Endothelial cell (in vitro differentiated cells): ENCODE measurements around the gene DHRS7B. TPM values are rescaled to one million over a fixed set of nuclear protein-coding genes. Genes with fewer than 3 reads are reported as not detected.
A peak's percentile ranks its signal among the peaks of the same experiment; 100 is the strongest.

ENCODE experiments used
- DNase-seq: peaks from one replicate; pipeline ENCODE4 v3.0.0; 2021; ENCODE audit warnings: low spot score
- H3K27ac Mint-ChIP-seq: one replicate; pipeline ENCODE4 v1.8.0; 2021; ENCODE audit warnings: mixed read lengths, inconsistent platforms; ENCODE audit not compliant: unreplicated experiment
- H3K27me3 Mint-ChIP-seq: one replicate; pipeline ENCODE4 v1.8.0; 2021; ENCODE audit warnings: mild to moderate bottlenecking, moderate library complexity, mixed read lengths, inconsistent platforms; ENCODE audit not compliant: unreplicated experiment
- H3K36me3 Mint-ChIP-seq: one replicate; pipeline ENCODE4 v1.8.0; 2021; ENCODE audit warnings: mild to moderate bottlenecking, low read depth, mixed read lengths, inconsistent platforms; ENCODE audit not compliant: unreplicated experiment
- H3K4me1 Mint-ChIP-seq: one replicate; pipeline ENCODE4 v1.8.0; 2021; ENCODE audit warnings: mild to moderate bottlenecking, mixed read lengths, inconsistent platforms; ENCODE audit not compliant: unreplicated experiment
- H3K4me3 Mint-ChIP-seq: one replicate; pipeline ENCODE4 v1.8.0; 2021; ENCODE audit warnings: mild to moderate bottlenecking, mixed read lengths, inconsistent platforms; ENCODE audit not compliant: unreplicated experiment
- H3K9me3 Mint-ChIP-seq: one replicate; pipeline ENCODE4 v1.8.0; 2021; ENCODE audit warnings: mixed read lengths, inconsistent platforms; ENCODE audit not compliant: unreplicated experiment
- total RNA-seq: library from RNA; stranded (reverse); fragmentation: NEBNext Ultra II Directional; extraction: Animal tissue kit (Norgen Biotek cat#: 25700); gene quantifications from one replicate; pipeline ENCODE4 v1.2.1, GENCODE V29; 2021; ENCODE audit not compliant: unreplicated experiment
- TF ChIP-seq, protein P1 (sequence below): fragments of 200-600 bp; sonication (generic); IDR thresholded peaks from one replicate; pipeline ENCODE4 v1.5.0; 2021; ENCODE audit warnings: antibody characterized with exemption; ENCODE audit not compliant: unreplicated experiment

DHRS7B gene
- total RNA-seq, 1 donor from 2014 or later = 31.0 TPM

- H3K9me3 Mint-ChIP-seq = no peaks in the 10 kb centered on the region
- H3K36me3 Mint-ChIP-seq = peaks cover 27% of the 10 kb centered on the region
- no peak for DNase-seq
- no peak overlapping the region for H3K27ac Mint-ChIP-seq
- H3K4me3 Mint-ChIP-seq = no peak overlapping the region
- TF ChIP-seq, protein P1, sequence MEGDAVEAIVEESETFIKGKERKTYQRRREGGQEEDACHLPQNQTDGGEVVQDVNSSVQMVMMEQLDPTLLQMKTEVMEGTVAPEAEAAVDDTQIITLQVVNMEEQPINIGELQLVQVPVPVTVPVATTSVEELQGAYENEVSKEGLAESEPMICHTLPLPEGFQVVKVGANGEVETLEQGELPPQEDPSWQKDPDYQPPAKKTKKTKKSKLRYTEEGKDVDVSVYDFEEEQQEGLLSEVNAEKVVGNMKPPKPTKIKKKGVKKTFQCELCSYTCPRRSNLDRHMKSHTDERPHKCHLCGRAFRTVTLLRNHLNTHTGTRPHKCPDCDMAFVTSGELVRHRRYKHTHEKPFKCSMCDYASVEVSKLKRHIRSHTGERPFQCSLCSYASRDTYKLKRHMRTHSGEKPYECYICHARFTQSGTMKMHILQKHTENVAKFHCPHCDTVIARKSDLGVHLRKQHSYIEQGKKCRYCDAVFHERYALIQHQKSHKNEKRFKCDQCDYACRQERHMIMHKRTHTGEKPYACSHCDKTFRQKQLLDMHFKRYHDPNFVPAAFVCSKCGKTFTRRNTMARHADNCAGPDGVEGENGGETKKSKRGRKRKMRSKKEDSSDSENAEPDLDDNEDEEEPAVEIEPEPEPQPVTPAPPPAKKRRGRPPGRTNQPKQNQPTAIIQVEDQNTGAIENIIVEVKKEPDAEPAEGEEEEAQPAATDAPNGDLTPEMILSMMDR = no peak
- peaks cover 12% of the 10 kb centered on the region for H3K27me3 Mint-ChIP-seq
- peaks cover 36% of the 10 kb centered on the region for H3K4me1 Mint-ChIP-seq
Observed at GRCh38 chr17:21198411-21198810, 71.6 kb downstream of the DHRS7B start.

DNA sequence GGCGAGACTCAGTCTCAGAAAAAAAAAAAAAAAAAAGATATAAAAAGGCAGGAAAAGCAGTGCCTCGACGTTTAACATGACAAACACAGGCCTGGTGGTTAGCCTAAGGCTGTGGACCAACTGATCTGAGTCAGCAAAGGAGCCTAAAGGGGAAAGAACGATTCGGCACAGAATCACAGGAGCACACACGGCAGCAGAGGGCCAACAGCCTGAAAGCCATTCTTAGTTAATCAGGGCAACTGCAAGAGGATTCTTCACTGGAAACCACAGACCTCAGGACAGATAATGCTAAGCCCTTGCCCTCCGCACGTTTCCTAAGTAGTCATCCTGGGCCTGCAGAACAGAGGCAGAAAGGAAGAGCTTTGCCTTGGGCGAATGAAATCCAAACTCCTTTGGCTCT is 72.5 kb downstream of the DHRS7B start:
- peaks cover 25% of the 10 kb centered on the region for H3K36me3 Mint-ChIP-seq
- H3K9me3 Mint-ChIP-seq = no peaks in the 10 kb centered on the region
- H3K27me3 Mint-ChIP-seq = peaks cover 12% of the 10 kb centered on the region
- DNase-seq = no peak
- peaks cover 33% of the 10 kb centered on the region for H3K4me1 Mint-ChIP-seq
- peak overlapping the region; percentile 67 for H3K27ac Mint-ChIP-seq
- TF ChIP-seq, protein P1 = no peak
- no peak overlapping the region for H3K4me3 Mint-ChIP-seq

- Mint-ChIP-seq H3K27ac (no peak overlapping the region), H3K4me1 (peaks cover 33% of the 10 kb centered on the region), H3K27me3 (peaks cover 12% of the 10 kb centered on the region), H3K9me3 (no peaks in the 10 kb centered on the region), H3K36me3 (peaks cover 21% of the 10 kb centered on the region), H3K4me3 (no peak overlapping the region)
- DNase-seq = no peak
- TF ChIP-seq, protein P1 = no peak
Observed at GRCh38 chr17:21199856-21200255, 73.1 kb downstream of the DHRS7B start.

GRCh38 chr17:21200590-21201297 is 74.0 kb downstream of the DHRS7B start:
- no peak for DNase-seq
- H3K9me3 Mint-ChIP-seq = no peaks in the 10 kb centered on the region
- peaks cover 12% of the 10 kb centered on the region for H3K27me3 Mint-ChIP-seq
- TF ChIP-seq, protein P1 = no peak
- H3K36me3 Mint-ChIP-seq = peaks cover 26% of the 10 kb centered on the region
- H3K27ac Mint-ChIP-seq = peak overlapping the region; percentile 75
- H3K4me3 Mint-ChIP-seq = peak overlapping the region; percentile 57
- peaks cover 39% of the 10 kb centered on the region for H3K4me1 Mint-ChIP-seq

- H3K4me3 Mint-ChIP-seq = no peak overlapping the region
- no peak for DNase-seq
- peaks cover 12% of the 10 kb centered on the region for H3K27me3 Mint-ChIP-seq
- TF ChIP-seq, protein P1 = no peak
- no peaks in the 10 kb centered on the region for H3K9me3 Mint-ChIP-seq
- peaks cover 39% of the 10 kb centered on the region for H3K4me1 Mint-ChIP-seq
- H3K27ac Mint-ChIP-seq = no peak overlapping the region
- peaks cover 28% of the 10 kb centered on the region for H3K36me3 Mint-ChIP-seq
Observed at GRCh38 chr17:21201298-21201595, 74.5 kb downstream of the DHRS7B start.
